ENCODE data around the gene NAALADL2. TPM values are rescaled to one million over a fixed set of nuclear protein-coding genes. Genes with fewer than 3 reads are reported as not detected.

The NAALADL2 gene
- total RNA-seq, 1 experiment from 2014 or later, result 1.6 TPM

DNA sequence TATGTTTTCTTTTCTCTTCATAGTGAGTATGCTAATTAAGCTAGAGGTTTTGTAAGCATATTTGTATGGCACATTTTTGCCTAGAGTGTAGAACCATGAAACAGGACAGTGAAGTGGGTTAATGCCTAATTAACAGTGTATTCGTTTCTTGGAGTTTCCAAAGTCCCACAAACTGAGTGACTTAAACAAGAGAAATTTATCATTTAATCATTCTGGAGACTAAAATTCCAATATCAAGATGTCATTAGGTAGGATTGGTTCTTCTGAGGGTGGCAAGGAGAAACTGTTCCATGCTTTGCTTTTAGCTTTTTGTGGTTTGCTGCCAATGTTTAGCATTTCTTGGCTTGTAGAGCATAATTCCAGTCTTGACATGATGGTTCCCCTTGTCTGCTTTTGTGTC lies 734.2 kb downstream of the NAALADL2 start:
- Histone ChIP-seq H3K79me2 (ENCODE audit: insufficient read depth, low read length) (no peaks in the 10 kb centered on the region), H3K4me1 (ENCODE audit: insufficient read depth, low read length) (no peaks in the 10 kb centered on the region), H4K20me1 (ENCODE audit: control insufficient read depth, insufficient read depth, insufficient read length) (no peaks in the 10 kb centered on the region), H4K8ac (replicated peaks; ENCODE audit: insufficient read length, low read depth, low read length) (no peak overlapping the region), H3K14ac (ENCODE audit: insufficient read depth, low read length) (no peak overlapping the region), H3K27ac (ENCODE audit: insufficient read length, low read depth, low read length) (no peak overlapping the region), H3K4ac (ENCODE audit: low read depth, low read length) (no peak overlapping the region), H2BK5ac (ENCODE audit: insufficient read length, low read length) (no peak overlapping the region), H2AK5ac (ENCODE audit: insufficient read length, low read length) (no peak overlapping the region), H3K27me3 (ENCODE audit: insufficient read depth, low read length) (no peaks in the 10 kb centered on the region), H2BK120ac (ENCODE audit: low read depth, low read length, poor library complexity, severe bottlenecking) (no peak overlapping the region), H2BK12ac (ENCODE audit: insufficient read length, low read depth, low read length) (no peak overlapping the region), H3K4me2 (ENCODE audit: insufficient read depth, insufficient read length, low read length) (no peak overlapping the region), H2BK15ac (ENCODE audit: low read depth, low read length) (no peak overlapping the region), H3K79me1 (ENCODE audit: insufficient read depth, low read depth, low read length, poor library complexity, severe bottlenecking) (no peaks in the 10 kb centered on the region), H3K18ac (ENCODE audit: insufficient read length, low read depth, low read length) (no peak overlapping the region), H3K56ac (ENCODE audit: insufficient read length, low read depth, low read length) (no peak overlapping the region), H4K5ac (ENCODE audit: insufficient read length, low read depth, low read length) (no peak overlapping the region), H3K23ac (ENCODE audit: insufficient read length, low read depth, low read length) (no peak overlapping the region), H4K91ac (ENCODE audit: insufficient read length, low read depth, low read length) (no peak overlapping the region), H3K9me3 (ENCODE audit: control insufficient read depth, low read depth, low read length) (no peaks in the 10 kb centered on the region), H3T11ph (ENCODE audit: low read length) (no peak overlapping the region), H2AFZ (ENCODE audit: low read length) (no peak overlapping the region), H3K23me2 (ENCODE audit: insufficient read length, low read depth, low read length, poor library complexity, severe bottlenecking) (no peaks in the 10 kb centered on the region), H2BK20ac (ENCODE audit: low read depth, low read length, poor library complexity, severe bottlenecking) (no peak overlapping the region), H3K9ac (ENCODE audit: extremely low read depth, insufficient read length, low read length) (no peak overlapping the region)
- TF ChIP-seq, protein P1, sequence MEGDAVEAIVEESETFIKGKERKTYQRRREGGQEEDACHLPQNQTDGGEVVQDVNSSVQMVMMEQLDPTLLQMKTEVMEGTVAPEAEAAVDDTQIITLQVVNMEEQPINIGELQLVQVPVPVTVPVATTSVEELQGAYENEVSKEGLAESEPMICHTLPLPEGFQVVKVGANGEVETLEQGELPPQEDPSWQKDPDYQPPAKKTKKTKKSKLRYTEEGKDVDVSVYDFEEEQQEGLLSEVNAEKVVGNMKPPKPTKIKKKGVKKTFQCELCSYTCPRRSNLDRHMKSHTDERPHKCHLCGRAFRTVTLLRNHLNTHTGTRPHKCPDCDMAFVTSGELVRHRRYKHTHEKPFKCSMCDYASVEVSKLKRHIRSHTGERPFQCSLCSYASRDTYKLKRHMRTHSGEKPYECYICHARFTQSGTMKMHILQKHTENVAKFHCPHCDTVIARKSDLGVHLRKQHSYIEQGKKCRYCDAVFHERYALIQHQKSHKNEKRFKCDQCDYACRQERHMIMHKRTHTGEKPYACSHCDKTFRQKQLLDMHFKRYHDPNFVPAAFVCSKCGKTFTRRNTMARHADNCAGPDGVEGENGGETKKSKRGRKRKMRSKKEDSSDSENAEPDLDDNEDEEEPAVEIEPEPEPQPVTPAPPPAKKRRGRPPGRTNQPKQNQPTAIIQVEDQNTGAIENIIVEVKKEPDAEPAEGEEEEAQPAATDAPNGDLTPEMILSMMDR (conservative IDR thresholded peaks at IDR 0.05), result no peak
- 0 out of 7 replicates have a peak, but pooled peaks cover 0 to 3% (median 0%) of the 10 kb centered on the region in 3 experiments for H3K36me3 Mint-ChIP-seq (ENCODE audit: insufficient read depth in 1 of 3, low read depth in 3 of 3)
- WGBS (ENCODE audit: extremely low coverage, insufficient read length, low lambda C conversion rate), result no CpG with 5 or more reads among the region's 1 CpG
- no peak for DNase-seq
- H3K4me3 Mint-ChIP-seq, result no peak overlapping the region
- H3K27me3 Mint-ChIP-seq (ENCODE audit: low read depth), result no peaks in the 10 kb centered on the region
- no peaks in the 10 kb centered on the region for H3K4me1 Mint-ChIP-seq
- H3K9me3 Mint-ChIP-seq, result peaks cover 0 to 6% of the 10 kb centered on the region in 2 experiments; a peak in 2 of 5 replicates
- no peak overlapping the region for H3K27ac Mint-ChIP-seq

Data from H9 (cell line).